ENCODE results near the gene NT5C3B. TPM values are rescaled to one million over a fixed set of nuclear protein-coding genes. Genes with fewer than 3 reads are reported as not detected.
A peak's percentile ranks its signal among the peaks of the same experiment; 100 is the strongest.

NT5C3B gene
- total RNA-seq, 3 donors from 2014 or later = 50.2 to 83.9 (median 60.6) TPM

DNA sequence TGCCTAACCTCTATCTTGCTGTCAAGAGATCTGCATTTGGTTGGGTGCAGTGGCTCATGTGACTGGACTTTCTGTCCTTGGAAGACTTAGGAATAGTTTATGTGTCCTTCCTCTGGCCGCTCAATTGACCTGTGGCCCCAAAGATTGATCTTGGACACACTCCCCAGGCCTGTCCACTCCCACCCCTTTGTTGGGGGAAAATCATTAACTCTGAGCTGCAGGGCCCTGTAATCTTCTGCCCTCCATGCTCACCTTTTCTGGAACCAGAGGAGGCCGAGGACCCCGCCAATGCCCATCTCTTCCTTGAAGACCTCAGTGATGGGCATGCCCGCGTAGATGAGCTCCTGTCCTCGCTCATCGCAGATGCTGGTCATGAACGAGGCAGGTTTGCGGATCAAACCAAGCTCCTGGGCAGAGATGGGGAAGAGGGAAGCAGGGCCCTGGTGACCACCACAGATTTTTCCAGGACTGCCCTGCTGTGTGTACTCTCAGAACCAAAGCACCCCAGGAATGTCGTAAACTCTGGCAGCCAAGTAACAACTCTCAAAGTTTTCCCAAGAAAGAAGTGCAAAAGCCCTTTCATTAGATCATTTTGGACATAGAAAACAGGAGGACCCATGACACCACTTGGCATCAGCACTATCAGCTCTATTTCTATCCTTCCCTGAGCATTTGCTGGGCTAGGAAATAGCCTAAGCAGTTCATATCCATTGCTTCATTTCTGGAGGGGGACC is 37.7 kb upstream of the NT5C3B start:
- H3K27ac ChIP-seq = no peak overlapping the region
- H3K27me3 ChIP-seq = no peaks in the 10 kb centered on the region
- no peak for DNase-seq (ENCODE audit: low spot score in 2 of 2)
- peaks cover 10% of the 10 kb centered on the region for H3K36me3 ChIP-seq
- TF ChIP-seq, protein P1, sequence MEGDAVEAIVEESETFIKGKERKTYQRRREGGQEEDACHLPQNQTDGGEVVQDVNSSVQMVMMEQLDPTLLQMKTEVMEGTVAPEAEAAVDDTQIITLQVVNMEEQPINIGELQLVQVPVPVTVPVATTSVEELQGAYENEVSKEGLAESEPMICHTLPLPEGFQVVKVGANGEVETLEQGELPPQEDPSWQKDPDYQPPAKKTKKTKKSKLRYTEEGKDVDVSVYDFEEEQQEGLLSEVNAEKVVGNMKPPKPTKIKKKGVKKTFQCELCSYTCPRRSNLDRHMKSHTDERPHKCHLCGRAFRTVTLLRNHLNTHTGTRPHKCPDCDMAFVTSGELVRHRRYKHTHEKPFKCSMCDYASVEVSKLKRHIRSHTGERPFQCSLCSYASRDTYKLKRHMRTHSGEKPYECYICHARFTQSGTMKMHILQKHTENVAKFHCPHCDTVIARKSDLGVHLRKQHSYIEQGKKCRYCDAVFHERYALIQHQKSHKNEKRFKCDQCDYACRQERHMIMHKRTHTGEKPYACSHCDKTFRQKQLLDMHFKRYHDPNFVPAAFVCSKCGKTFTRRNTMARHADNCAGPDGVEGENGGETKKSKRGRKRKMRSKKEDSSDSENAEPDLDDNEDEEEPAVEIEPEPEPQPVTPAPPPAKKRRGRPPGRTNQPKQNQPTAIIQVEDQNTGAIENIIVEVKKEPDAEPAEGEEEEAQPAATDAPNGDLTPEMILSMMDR (IDR thresholded peaks at IDR 0.05) = no peak
- TF ChIP-seq POLR2A (IDR thresholded peaks at IDR 0.05) = no peak
- no peak for TF ChIP-seq POLR2AphosphoS5 (IDR thresholded peaks at IDR 0.05)
- no peaks in the 10 kb centered on the region for H3K9me3 ChIP-seq
- no peaks in the 10 kb centered on the region for H3K4me1 ChIP-seq
- no peak overlapping the region for H3K4me3 ChIP-seq
- intact Hi-C loops (cut with DNase I; ENCODE audit: low total_unique reads) = no loop called here

DNA sequence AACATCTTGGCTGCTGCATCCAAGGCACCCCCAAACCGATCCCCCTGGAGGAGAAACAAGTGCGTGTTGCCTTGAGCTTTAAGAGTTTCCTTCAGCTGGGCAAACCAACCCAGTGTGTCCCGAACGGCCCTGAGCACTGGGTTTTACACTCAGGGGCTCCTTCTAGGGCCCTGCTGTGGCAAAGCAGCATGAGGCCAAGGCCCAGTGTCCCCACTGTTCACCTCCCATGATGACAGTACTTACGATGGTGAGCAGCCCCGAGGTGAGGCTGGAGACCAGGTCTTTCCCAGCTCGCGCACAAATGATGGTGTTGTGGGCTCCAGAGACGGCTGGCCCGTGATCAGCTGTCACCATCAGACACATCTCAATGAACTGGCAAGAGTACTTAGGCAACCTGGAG is 35.8 kb upstream of the NT5C3B start:
- no peak for DNase-seq (ENCODE audit: low spot score in 2 of 2)
- no peak overlapping the region for H3K4me3 ChIP-seq
- H3K4me1 ChIP-seq = no peaks in the 10 kb centered on the region
- no peaks in the 10 kb centered on the region for H3K27me3 ChIP-seq
- intact Hi-C loops (cut with DNase I; ENCODE audit: low total_unique reads) = no loop called here
- TF ChIP-seq, protein P1 (IDR thresholded peaks at IDR 0.05) = no peak
- TF ChIP-seq POLR2AphosphoS5 (IDR thresholded peaks at IDR 0.05) = no peak
- no peak for TF ChIP-seq POLR2A (IDR thresholded peaks at IDR 0.05)
- no peak overlapping the region for H3K27ac ChIP-seq
- H3K36me3 ChIP-seq = no peaks in the 10 kb centered on the region
- no peaks in the 10 kb centered on the region for H3K9me3 ChIP-seq

DNA sequence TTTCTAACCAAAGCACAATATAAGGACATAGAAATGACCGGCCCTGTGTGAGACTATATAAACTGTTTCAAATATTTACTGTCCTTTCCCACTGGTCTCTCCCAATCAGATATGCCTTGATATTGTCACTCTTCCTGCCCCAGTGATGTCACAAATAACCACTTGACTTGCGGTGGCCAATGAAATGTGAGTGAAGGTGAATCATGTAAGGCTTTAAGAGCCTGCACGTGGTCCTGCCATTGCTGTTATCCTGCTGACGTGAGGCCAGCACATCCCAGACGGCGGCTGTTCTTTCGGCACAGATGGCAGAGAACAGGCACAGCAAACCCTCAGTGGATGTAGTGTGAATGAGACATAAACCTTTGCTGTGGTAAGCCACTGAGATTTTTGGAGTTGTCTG is 34.6 kb upstream of the NT5C3B start:
- no peaks in the 10 kb centered on the region for H3K27me3 ChIP-seq
- TF ChIP-seq, protein P1 (IDR thresholded peaks at IDR 0.05) = no peak
- TF ChIP-seq POLR2A (IDR thresholded peaks at IDR 0.05) (no peak), POLR2AphosphoS5 (IDR thresholded peaks at IDR 0.05) (no peak)
- H3K36me3 ChIP-seq = no peaks in the 10 kb centered on the region
- intact Hi-C loops (cut with DNase I; ENCODE audit: low total_unique reads) = no loop called here
- no peak overlapping the region for H3K4me3 ChIP-seq
- no peaks in the 10 kb centered on the region for H3K4me1 ChIP-seq
- H3K9me3 ChIP-seq = no peaks in the 10 kb centered on the region
- no peak for DNase-seq (ENCODE audit: low spot score in 2 of 2)
- peak overlapping the region in 1 of 2 donors; percentile 25 for H3K27ac ChIP-seq

DNA sequence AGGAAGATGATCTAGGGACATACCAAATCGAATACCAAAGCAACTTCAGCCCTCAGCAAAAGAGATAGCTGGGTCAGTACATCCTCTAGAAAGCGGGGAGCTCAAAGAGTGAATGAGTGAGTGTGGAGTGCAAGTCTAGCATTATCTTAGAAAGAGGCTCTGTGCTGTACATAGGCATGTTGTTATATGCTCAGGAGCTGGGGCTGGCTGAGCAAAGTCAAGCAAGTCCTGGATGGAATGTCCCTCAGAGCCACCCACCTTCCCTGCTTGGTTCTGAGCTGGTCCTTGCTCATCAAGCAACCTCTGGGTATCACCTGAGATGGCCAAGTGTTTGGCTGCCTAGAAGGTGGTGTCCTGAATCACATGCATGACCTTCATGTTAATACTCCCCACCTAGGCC is 34.1 kb upstream of the NT5C3B start:
- no peaks in the 10 kb centered on the region for H3K36me3 ChIP-seq
- H3K4me1 ChIP-seq = no peaks in the 10 kb centered on the region
- TF ChIP-seq POLR2A (IDR thresholded peaks at IDR 0.05) (no peak), POLR2AphosphoS5 (IDR thresholded peaks at IDR 0.05) (no peak)
- TF ChIP-seq, protein P1 (IDR thresholded peaks at IDR 0.05) = no peak
- intact Hi-C loops (cut with DNase I; ENCODE audit: low total_unique reads) = no loop called here
- no peak overlapping the region for H3K4me3 ChIP-seq
- no peak for DNase-seq (ENCODE audit: low spot score in 2 of 2)
- H3K27me3 ChIP-seq = no peaks in the 10 kb centered on the region
- H3K9me3 ChIP-seq = no peaks in the 10 kb centered on the region
- peak overlapping the region; percentile 25 for H3K27ac ChIP-seq

DNA sequence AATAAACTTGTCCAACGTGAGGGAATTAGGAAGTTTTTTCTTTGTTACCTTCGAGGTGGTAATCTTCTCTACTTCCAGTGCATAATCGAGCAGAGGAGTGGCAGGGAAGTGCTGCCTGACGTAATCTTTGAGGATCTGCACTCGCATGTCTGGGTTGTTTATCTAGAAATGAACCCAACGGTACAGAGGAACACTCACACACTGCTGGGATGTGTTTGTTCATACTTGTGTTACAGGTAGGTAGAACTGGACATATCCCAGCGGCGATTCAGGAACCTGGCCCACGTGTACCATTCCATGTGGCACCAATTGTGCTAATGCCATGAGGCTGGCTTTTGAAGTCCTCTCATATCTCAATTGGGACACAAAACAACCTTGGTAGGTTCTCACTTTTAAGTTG is 33.4 kb upstream of the NT5C3B start:
- intact Hi-C loops (cut with DNase I; ENCODE audit: low total_unique reads) = no loop called here
- Histone ChIP-seq H3K27ac (peak overlapping the region in 1 of 2 donors; percentile 25), H3K27me3 (no peaks in the 10 kb centered on the region), H3K4me1 (no peaks in the 10 kb centered on the region), H3K9me3 (no peaks in the 10 kb centered on the region), H3K36me3 (no peaks in the 10 kb centered on the region), H3K4me3 (no peak overlapping the region)
- no peak for TF ChIP-seq POLR2A (IDR thresholded peaks at IDR 0.05)
- TF ChIP-seq, protein P1 (IDR thresholded peaks at IDR 0.05) = no peak
- no peak for DNase-seq (ENCODE audit: low spot score in 2 of 2)
